ENCODE measurements around the gene TPSAB1. TPM values are rescaled to one million over a fixed set of nuclear protein-coding genes. Genes with fewer than 3 reads are reported as not detected.

TPSAB1 gene
- total and polyA plus RNA-seq, 4 donors, result 0.23 to 10.8 (median 1.2) TPM

- TF ChIP-seq FOXA1 (IDR thresholded peaks at IDR 0.05), result no peak
- no peak for TF ChIP-seq RAD21 (IDR thresholded peaks at IDR 0.05)
- TF ChIP-seq, protein P1, sequence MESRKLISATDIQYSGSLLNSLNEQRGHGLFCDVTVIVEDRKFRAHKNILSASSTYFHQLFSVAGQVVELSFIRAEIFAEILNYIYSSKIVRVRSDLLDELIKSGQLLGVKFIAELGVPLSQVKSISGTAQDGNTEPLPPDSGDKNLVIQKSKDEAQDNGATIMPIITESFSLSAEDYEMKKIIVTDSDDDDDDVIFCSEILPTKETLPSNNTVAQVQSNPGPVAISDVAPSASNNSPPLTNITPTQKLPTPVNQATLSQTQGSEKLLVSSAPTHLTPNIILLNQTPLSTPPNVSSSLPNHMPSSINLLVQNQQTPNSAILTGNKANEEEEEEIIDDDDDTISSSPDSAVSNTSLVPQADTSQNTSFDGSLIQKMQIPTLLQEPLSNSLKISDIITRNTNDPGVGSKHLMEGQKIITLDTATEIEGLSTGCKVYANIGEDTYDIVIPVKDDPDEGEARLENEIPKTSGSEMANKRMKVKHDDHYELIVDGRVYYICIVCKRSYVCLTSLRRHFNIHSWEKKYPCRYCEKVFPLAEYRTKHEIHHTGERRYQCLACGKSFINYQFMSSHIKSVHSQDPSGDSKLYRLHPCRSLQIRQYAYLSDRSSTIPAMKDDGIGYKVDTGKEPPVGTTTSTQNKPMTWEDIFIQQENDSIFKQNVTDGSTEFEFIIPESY (IDR thresholded peaks at IDR 0.05), result no peak
Observed at GRCh38 chr16:1216681-1217400, 23.7 kb upstream of the TPSAB1 start (continued).

DNA sequence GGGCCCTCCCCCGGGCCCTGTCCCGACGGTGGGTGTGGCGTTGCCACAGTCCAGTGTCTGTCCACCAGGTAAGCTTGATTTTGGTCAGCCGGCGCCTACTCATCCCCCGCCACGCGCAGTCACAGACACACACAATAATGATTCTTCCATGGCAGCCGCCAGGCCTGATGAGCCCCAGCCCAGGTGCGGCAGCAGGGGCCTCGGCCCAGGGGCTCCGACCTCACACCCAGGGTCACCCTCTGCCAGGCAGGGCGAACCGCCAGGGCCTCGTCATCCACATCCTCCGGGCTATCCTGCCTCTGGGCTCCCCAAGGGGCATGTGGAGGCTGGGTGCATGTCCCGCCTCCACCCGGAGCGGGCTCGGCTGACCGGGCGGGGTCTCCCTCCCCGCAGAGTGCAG lies 23.0 kb upstream of the TPSAB1 start:
- no peaks in the 10 kb centered on the region for H3K4me1 ChIP-seq (ENCODE audit: control insufficient read depth in 4 of 4, insufficient read depth in 4 of 4, low read length in 3 of 4)
- no peaks in the 10 kb centered on the region for H3K27me3 ChIP-seq (ENCODE audit: control insufficient read depth in 4 of 4, insufficient read depth in 4 of 4, low read length in 3 of 4)
- H3K27ac ChIP-seq (ENCODE audit: low read depth in 1 of 2, low read length in 2 of 2), result no peak overlapping the region
- WGBS, result 93% methylated on average over 24 of the region's 24 CpGs
- DNase-seq (ENCODE audit: low spot score), result no peak
- H3K9me3 ChIP-seq (ENCODE audit: control insufficient read depth in 4 of 4, low read length in 3 of 4), result no peaks in the 10 kb centered on the region
- TF ChIP-seq JUND (IDR thresholded peaks at IDR 0.05), result no peak
- no peak for TF ChIP-seq FOXA1 (IDR thresholded peaks at IDR 0.05)
- TF ChIP-seq GABPA (IDR thresholded peaks at IDR 0.05 in 1 of 2, conservative IDR thresholded peaks at IDR 0.05 in 1 of 2), result no peak
- TF ChIP-seq, protein P1 (IDR thresholded peaks at IDR 0.05), result no peak
- no peak for TF ChIP-seq NR2F2 (IDR thresholded peaks at IDR 0.05)
- TF ChIP-seq, protein P2, sequence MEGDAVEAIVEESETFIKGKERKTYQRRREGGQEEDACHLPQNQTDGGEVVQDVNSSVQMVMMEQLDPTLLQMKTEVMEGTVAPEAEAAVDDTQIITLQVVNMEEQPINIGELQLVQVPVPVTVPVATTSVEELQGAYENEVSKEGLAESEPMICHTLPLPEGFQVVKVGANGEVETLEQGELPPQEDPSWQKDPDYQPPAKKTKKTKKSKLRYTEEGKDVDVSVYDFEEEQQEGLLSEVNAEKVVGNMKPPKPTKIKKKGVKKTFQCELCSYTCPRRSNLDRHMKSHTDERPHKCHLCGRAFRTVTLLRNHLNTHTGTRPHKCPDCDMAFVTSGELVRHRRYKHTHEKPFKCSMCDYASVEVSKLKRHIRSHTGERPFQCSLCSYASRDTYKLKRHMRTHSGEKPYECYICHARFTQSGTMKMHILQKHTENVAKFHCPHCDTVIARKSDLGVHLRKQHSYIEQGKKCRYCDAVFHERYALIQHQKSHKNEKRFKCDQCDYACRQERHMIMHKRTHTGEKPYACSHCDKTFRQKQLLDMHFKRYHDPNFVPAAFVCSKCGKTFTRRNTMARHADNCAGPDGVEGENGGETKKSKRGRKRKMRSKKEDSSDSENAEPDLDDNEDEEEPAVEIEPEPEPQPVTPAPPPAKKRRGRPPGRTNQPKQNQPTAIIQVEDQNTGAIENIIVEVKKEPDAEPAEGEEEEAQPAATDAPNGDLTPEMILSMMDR (IDR thresholded peaks at IDR 0.05; ENCODE audit: low read depth, low read length, missing input control), result no peak
- no peak for TF ChIP-seq RXRA (IDR thresholded peaks at IDR 0.05)
- TF ChIP-seq HNF4A (conservative IDR thresholded peaks at IDR 0.05), result no peak
- no peak for TF ChIP-seq YY1 (IDR thresholded peaks at IDR 0.05)
- TF ChIP-seq, protein P3, sequence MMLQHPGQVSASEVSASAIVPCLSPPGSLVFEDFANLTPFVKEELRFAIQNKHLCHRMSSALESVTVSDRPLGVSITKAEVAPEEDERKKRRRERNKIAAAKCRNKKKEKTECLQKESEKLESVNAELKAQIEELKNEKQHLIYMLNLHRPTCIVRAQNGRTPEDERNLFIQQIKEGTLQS (IDR thresholded peaks at IDR 0.05), result no peak
- no peak for TF ChIP-seq SP1 (IDR thresholded peaks at IDR 0.05)
- no peak for TF ChIP-seq EGR1 (IDR thresholded peaks at IDR 0.05; ENCODE audit: low read depth in 2 of 2)
- no peak overlapping the region for H3K9ac ChIP-seq (ENCODE audit: low read depth in 1 of 2, low read length in 2 of 2)
- peaks cover 0 to 65% (median 14%) of the 10 kb centered on the region in 4 donors for H3K36me3 ChIP-seq (ENCODE audit: control insufficient read depth in 4 of 4, insufficient read depth in 3 of 4, low read depth in 1 of 4, low read length in 3 of 4)
- H3K4me3 ChIP-seq (ENCODE audit: low read depth in 1 of 3, low read length in 3 of 3), result no peak overlapping the region
